GM12891 (cell line): ENCODE results near the gene PHTF1.
"Not testable (repeated sequence)": the region's sequence is repeated elsewhere in the genome, so short reads cannot be mapped to it uniquely, and the experiment has no call there.

Experiments
- DNase-seq: peaks from one replicate; pipeline ENCODE4 v3.0.0; 2011; ENCODE audit warnings: low spot score; ENCODE audit not compliant: insufficient read length
- FAIRE-seq: peaks from 2 replicates; lab custom pipeline; 2011; peaks lifted over from hg19 to GRCh38; lab: Jason Lieb, UNC
- PAX5 ChIP-seq: IDR thresholded peaks from 2 replicates; pipeline ENCODE4 v1.6.1; 2011; ENCODE audit warnings: low read length, moderate library complexity, mild to moderate bottlenecking; ENCODE audit not compliant: insufficient read depth, severe bottlenecking
- POLR2A ChIP-seq: IDR thresholded peaks from 2 replicates; pipeline ENCODE4 v1.6.1; 2011; ENCODE audit warnings: low read depth, low read length, control low read depth
- POLR2AphosphoS5 ChIP-seq: IDR thresholded peaks from 2 replicates; pipeline ENCODE4 v1.6.1; 2011; ENCODE audit warnings: low read depth, low read length, control low read depth
- POU2F2 ChIP-seq: IDR thresholded peaks from 2 replicates; pipeline ENCODE4 v1.6.1; 2011; ENCODE audit warnings: low read depth, mild to moderate bottlenecking, control low read depth, low read length, moderate library complexity
- SPI1 ChIP-seq: IDR thresholded peaks from 2 replicates; pipeline ENCODE4 v1.6.1; 2011; ENCODE audit warnings: low read depth, low read length, control low read depth
- TAF1 ChIP-seq: IDR thresholded peaks from 2 replicates; pipeline ENCODE4 v1.6.1; 2011; ENCODE audit warnings: low read depth, low read length, control low read depth

PHTF1 gene

DNA sequence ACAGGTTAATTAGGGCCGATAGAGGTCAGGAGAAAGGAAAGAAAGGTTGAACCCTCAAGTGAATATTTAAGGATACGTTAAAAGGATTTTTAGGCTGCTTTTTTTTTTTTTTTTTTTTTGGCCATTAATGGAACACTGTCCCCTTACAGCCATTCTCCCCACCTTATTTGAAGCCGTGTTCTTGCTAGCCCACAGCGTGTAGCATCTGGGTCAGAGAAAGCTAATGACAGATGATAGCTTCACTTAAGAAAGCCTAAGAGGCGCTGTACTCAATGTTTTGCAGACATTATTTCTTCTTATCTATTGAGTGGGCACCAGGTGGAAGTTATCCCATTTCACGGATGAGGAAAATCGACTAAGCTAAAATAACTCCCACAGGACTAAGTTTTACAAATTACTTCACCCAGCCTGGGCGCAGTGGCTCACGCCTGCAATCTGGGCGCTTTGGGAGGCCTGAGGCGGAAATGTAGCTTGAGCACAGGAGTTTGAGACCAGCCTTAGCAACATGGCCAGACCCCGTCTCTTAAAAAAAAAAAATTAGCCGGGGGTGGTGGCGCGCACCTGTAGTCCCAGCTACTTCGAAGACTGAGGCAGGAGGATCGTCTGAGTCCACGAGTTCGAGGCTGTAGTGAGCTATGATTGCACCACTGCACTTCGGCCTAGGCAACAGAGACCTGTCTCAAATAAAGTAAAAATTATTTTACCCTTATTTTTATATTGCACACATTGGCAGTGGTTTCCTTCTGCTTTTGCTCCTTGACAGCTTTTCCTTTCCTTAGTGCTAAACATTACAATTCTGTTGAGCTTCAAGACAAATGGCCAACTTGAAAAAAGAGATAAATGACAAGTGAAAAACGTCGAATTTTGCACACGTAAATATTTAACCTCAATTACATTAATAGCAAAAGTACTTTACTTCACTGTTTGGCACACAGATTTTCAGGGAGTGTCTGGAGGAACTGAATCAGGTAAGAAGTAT lies 1.1 kb upstream of the PHTF1 start:
- FAIRE-seq, result peak; percentile 55
- no peak for DNase-seq
- TF ChIP-seq POLR2AphosphoS5 (no peak), POLR2A (no peak), SPI1 (no peak), POU2F2 (no peak), PAX5 (no peak), TAF1 (no peak)

DNA sequence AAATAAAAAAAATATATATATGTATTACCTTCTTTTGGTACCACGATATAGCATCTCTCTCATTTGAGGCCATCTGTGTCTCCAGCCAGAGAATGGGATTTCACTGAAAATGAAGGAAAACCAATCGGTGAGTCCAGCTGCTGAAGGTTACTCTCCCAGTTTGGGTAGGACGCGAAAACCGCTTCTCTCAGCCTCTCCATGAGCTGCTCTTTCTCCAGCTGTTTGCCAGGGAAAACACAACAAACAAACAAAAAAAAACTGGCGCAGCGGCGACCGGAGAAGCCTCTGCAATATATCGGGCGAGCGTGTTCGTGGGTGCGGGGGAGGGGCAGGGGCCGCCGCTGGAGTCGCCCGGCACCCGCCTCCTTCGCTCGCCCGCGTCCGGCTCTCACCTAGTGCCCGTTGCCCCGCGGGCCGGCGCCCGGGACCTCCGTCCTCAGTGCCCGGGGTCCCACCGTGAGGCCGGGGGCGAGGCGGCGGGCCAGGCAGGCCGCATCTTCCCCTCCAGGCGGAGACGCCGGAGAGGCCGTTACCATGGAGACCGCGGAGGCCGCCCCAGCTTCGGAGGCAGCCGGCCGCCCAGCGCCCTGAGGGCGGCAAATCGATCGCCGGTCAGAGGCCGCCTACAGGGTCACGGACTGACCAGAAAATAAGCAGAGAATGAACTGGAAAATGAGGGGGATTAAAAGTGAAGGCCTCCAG lies 504 bp downstream of the PHTF1 start:
- TF ChIP-seq PAX5 (no peak), POLR2AphosphoS5 (no peak), POU2F2 (no peak)
- DNase-seq, result peak; percentile 58
- FAIRE-seq, result peak; percentile 47

DNA sequence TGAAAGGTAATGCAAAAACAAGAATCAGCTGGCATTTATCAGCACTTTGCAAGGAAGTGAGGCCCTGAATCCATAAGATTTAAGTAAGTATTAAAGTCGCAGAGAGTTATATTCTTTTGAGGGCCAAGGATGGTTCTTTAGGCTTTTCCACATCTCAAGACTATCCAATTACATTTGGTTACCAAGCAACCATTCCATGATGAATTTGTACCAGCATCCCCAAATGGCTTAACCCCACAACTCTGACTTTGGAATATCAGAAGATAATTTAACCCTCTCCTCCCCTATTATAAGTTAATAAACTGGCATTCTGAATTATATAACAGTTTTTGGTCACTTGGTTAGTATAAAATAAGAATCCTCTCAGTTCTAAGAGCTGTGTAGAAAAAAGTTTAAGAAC lies 2.8 kb downstream of the PHTF1 start:
- FAIRE-seq, result no peak
- DNase-seq, result no peak
- TF ChIP-seq POLR2AphosphoS5, result no peak
- no peak for TF ChIP-seq TAF1
- no peak for TF ChIP-seq PAX5
- TF ChIP-seq POLR2A, result no peak
- no peak for TF ChIP-seq SPI1
- no peak for TF ChIP-seq POU2F2

DNA sequence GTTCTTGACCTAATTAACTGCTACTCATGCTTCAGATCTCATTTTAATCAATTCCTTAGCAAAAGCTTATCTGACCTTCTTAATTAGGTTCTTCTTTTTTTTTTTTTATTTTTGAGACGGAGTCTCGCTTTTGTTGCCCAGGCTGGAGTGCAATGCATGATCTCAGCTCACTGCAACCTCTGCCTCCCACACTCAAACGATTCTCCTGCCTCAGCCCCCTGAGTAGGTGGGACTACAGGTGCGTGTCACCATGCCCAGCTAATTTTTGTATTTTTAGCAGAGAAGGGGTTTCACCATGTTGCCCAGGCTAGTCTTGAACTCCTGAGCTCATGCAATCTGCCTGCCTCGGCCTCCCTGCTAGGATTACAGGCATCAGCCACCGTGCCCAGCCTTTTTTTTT lies 6.0 kb downstream of the PHTF1 start:
- FAIRE-seq, DNase-seq: not testable (repeated sequence)

- no peak for FAIRE-seq
Measured at GRCh38 chr1:113751516-113751915, 7.8 kb downstream of the PHTF1 start.

GRCh38 chr1:113751114-113751513 lies 8.2 kb downstream of the PHTF1 start:
- FAIRE-seq, result no peak
- TF ChIP-seq POU2F2 (no peak), POLR2A (no peak), SPI1 (no peak), POLR2AphosphoS5 (no peak), TAF1 (no peak), PAX5 (no peak)

More at GRCh38 chr1:113751516-113751915, 7.8 kb downstream of the PHTF1 start:
- no peak for DNase-seq
- TF ChIP-seq POLR2AphosphoS5 (no peak), PAX5 (no peak), SPI1 (no peak), POU2F2 (no peak), TAF1 (no peak), POLR2A (no peak)

DNA sequence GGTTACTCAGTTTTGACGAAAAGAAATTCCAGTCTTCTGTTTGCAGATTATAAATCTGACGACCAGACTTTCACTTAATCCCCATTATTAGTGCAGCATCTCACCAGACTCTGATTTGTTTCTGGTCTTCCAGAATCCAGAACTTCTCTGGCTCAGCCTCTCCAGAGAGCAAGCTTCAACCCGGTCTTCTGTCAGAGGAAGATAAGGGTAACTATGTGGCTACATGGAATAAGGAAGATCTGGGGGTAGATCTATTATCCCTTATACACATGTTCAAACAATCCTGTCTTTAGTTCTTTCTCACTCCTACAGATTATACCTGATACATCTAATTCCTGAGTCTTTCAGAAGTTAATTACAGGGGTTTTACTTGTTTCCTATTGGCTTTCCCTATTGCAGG lies 9.9 kb downstream of the PHTF1 start:
- TF ChIP-seq POU2F2, result no peak
- no peak for TF ChIP-seq POLR2A
- no peak for TF ChIP-seq SPI1
- no peak for TF ChIP-seq PAX5
- TF ChIP-seq POLR2AphosphoS5, result no peak
- TF ChIP-seq TAF1, result no peak
- DNase-seq (no peak), FAIRE-seq (no peak)

More at GRCh38 chr1:113751114-113751513, 8.2 kb downstream of the PHTF1 start:
- DNase-seq, result no peak

- DNase-seq (no peak), FAIRE-seq (no peak)
- no peak for TF ChIP-seq POLR2A
- TF ChIP-seq PAX5, result no peak
- TF ChIP-seq SPI1, result no peak
- TF ChIP-seq TAF1, result no peak
Measured at GRCh38 chr1:113747376-113747775, 11.9 kb downstream of the PHTF1 start.

DNA sequence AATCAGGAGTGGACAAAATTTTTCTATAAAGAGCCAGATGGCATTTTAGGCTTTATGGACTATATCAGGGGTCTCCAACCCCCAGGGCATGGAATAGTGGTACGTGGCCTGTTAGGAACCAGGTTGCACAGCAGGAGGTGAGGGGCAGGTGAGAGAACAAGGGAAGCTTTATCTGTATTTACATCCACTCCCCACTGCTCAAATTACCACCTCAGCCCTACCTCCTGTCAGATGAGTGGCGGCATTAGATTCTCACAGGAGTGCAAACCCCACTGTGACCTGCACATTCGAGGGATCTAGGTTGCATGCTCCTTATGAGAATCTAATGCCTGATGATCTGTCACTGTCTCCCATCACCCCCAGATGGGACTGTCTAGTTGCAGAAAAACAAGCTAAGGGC lies 13.9 kb downstream of the PHTF1 start:
- DNase-seq (no peak), FAIRE-seq (no peak)
- TF ChIP-seq POU2F2 (no peak), POLR2A (no peak), TAF1 (no peak), POLR2AphosphoS5 (no peak), SPI1 (no peak), PAX5 (no peak)

GRCh38 chr1:113744114-113744513 lies 15.2 kb downstream of the PHTF1 start:
- DNase-seq (no peak), FAIRE-seq (no peak)
- TF ChIP-seq TAF1 (no peak), POLR2AphosphoS5 (no peak), PAX5 (no peak), POLR2A (no peak), POU2F2 (no peak), SPI1 (no peak)
